MM.1S (cell line): ENCODE results near the gene DLEC1.

Experiments used
- DNase-seq: peaks from one replicate; pipeline ENCODE4 v3.0.0-alpha.2; 2015
- H2AFZ ChIP-seq: fragments of 300-600 bp; sonication (generic); 2 replicates; pipeline ENCODE4 v1.6.0; 2016; ENCODE audit warnings: antibody characterized with exemption, low read length
- H3F3A ChIP-seq: fragments of 300-600 bp; sonication (generic); 2 replicates; pipeline ENCODE4 v1.6.1; 2016; ENCODE audit warnings: mild to moderate bottlenecking, antibody characterized with exemption, low read length, moderate library complexity, mixed read lengths; ENCODE audit not compliant: insufficient read depth
- H3K27ac ChIP-seq: fragments of 300-600 bp; sonication (generic); 2 replicates; pipeline ENCODE4 v1.5.1; 2016; ENCODE audit warnings: mild to moderate bottlenecking, low read length
- H3K27me3 ChIP-seq: fragments of 300-600 bp; sonication (generic); replicated peaks from 2 replicates; pipeline ENCODE4 v1.6.0; 2016; ENCODE audit warnings: low read length; ENCODE audit not compliant: insufficient read depth
- H3K36me3 ChIP-seq: fragments of 300-600 bp; sonication (generic); replicated peaks from 2 replicates; pipeline ENCODE4 v1.6.1; 2016; ENCODE audit warnings: mild to moderate bottlenecking, low read length, mixed read lengths; ENCODE audit not compliant: insufficient read depth
- H3K4me1 ChIP-seq: fragments of 300-600 bp; sonication (generic); 2 replicates; pipeline ENCODE4 v1.6.1; 2016; ENCODE audit warnings: low read length, mixed read lengths
- H3K4me2 ChIP-seq: fragments of 300-600 bp; sonication (generic); 2 replicates; pipeline ENCODE4 v1.6.0; 2016; ENCODE audit warnings: low read depth, low read length
- H3K4me3 ChIP-seq: fragments of 300-600 bp; sonication (generic); 2 replicates; pipeline ENCODE4 v1.5.1; 2016; ENCODE audit warnings: low read length, mixed read lengths
- H3K79me2 ChIP-seq: fragments of 300-600 bp; sonication (generic); 2 replicates; pipeline ENCODE4 v1.6.1; 2016; ENCODE audit warnings: mixed run types, low read length, mixed read lengths
- H3K9ac ChIP-seq: fragments of 300-600 bp; sonication (generic); 2 replicates; pipeline ENCODE4 v1.6.1; 2016; ENCODE audit warnings: low read length, mixed read lengths
- H3K9me2 ChIP-seq: fragments of 300-600 bp; sonication (generic); replicated peaks from 2 replicates; pipeline ENCODE4 v1.6.1; 2016; ENCODE audit warnings: mild to moderate bottlenecking, low read length, mixed read lengths; ENCODE audit not compliant: insufficient read depth
- H3K9me3 ChIP-seq: fragments of 300-600 bp; sonication (generic); replicated peaks from 2 replicates; pipeline ENCODE4 v1.6.1; 2016; ENCODE audit warnings: mild to moderate bottlenecking, low read length, mixed read lengths; ENCODE audit not compliant: insufficient read depth
- H4K20me1 ChIP-seq: fragments of 300-600 bp; sonication (generic); 2 replicates; pipeline ENCODE4 v1.6.1; 2016; ENCODE audit warnings: mild to moderate bottlenecking, low read length, moderate library complexity, mixed read lengths; ENCODE audit not compliant: insufficient read depth
- CTCF ChIP-seq: fragments of 300-600 bp; sonication (generic); IDR thresholded peaks from 2 replicates; pipeline ENCODE4 v1.5.1; 2016; ENCODE audit warnings: antibody characterized with exemption, low read length, mixed read lengths
- EZH2 ChIP-seq: fragments of 300-600 bp; sonication (generic); optimal IDR thresholded peaks from 2 replicates; pipeline ENCODE3; 2017; ENCODE audit warnings: low read depth, mild to moderate bottlenecking, antibody characterized with exemption, low read length, mixed read lengths
- EZH2phosphoT487 ChIP-seq: fragments of 300-600 bp; sonication (generic); IDR thresholded peaks from 2 replicates; pipeline ENCODE4 v1.6.1; 2018; ENCODE audit warnings: antibody characterized with exemption, low read length

DLEC1 gene

GRCh38 chr3:38046027-38046426, 7.0 kb downstream of the DLEC1 start:
- no peak overlapping the region for H3K9ac ChIP-seq
- H3F3A ChIP-seq = no peaks in the 10 kb centered on the region
- H3K4me2 ChIP-seq = no peak overlapping the region
- H3K36me3 ChIP-seq = no peaks in the 10 kb centered on the region
- H3K9me3 ChIP-seq = no peaks in the 10 kb centered on the region
- no peaks in the 10 kb centered on the region for H3K9me2 ChIP-seq
- no peak overlapping the region for H3K27ac ChIP-seq
- H4K20me1 ChIP-seq = no peaks in the 10 kb centered on the region
- H3K4me3 ChIP-seq = no peak overlapping the region
- DNase-seq = no peak
- no peak overlapping the region for H2AFZ ChIP-seq
- no peaks in the 10 kb centered on the region for H3K4me1 ChIP-seq
- TF ChIP-seq CTCF = no peak
- TF ChIP-seq EZH2phosphoT487 = no peak
- TF ChIP-seq EZH2 = no peak
- no peaks in the 10 kb centered on the region for H3K27me3 ChIP-seq
- H3K79me2 ChIP-seq = no peaks in the 10 kb centered on the region

- no peaks in the 10 kb centered on the region for H3K36me3 ChIP-seq
- no peak overlapping the region for H3K4me2 ChIP-seq
- H4K20me1 ChIP-seq = no peaks in the 10 kb centered on the region
- TF ChIP-seq EZH2 (no peak), CTCF (no peak), EZH2phosphoT487 (no peak)
- DNase-seq = no peak
- H3F3A ChIP-seq = no peaks in the 10 kb centered on the region
- H3K27ac ChIP-seq = no peak overlapping the region
- H3K9me2 ChIP-seq = no peaks in the 10 kb centered on the region
- no peak overlapping the region for H2AFZ ChIP-seq
- no peaks in the 10 kb centered on the region for H3K79me2 ChIP-seq
- H3K27me3 ChIP-seq = no peaks in the 10 kb centered on the region
- no peak overlapping the region for H3K4me3 ChIP-seq
- H3K9me3 ChIP-seq = no peaks in the 10 kb centered on the region
- no peak overlapping the region for H3K9ac ChIP-seq
- H3K4me1 ChIP-seq = no peaks in the 10 kb centered on the region
These were observed 7.8 kb downstream of the DLEC1 start for GRCh38 chr3:38046821-38047220.

GRCh38 chr3:38047896-38048295, 8.9 kb downstream of the DLEC1 start:
- H3K27me3 ChIP-seq = no peaks in the 10 kb centered on the region
- no peak for TF ChIP-seq CTCF
- no peak for TF ChIP-seq EZH2
- TF ChIP-seq EZH2phosphoT487 = no peak
- H3K27ac ChIP-seq = no peak overlapping the region
- H3K9me2 ChIP-seq = no peaks in the 10 kb centered on the region
- H3K9me3 ChIP-seq = no peaks in the 10 kb centered on the region
- H3K4me1 ChIP-seq = no peaks in the 10 kb centered on the region
- H4K20me1 ChIP-seq = no peaks in the 10 kb centered on the region
- no peak overlapping the region for H2AFZ ChIP-seq
- H3K4me2 ChIP-seq = no peak overlapping the region
- no peak overlapping the region for H3K9ac ChIP-seq
- no peaks in the 10 kb centered on the region for H3F3A ChIP-seq
- H3K36me3 ChIP-seq = no peaks in the 10 kb centered on the region
- H3K79me2 ChIP-seq = no peaks in the 10 kb centered on the region
- DNase-seq = no peak
- H3K4me3 ChIP-seq = no peak overlapping the region
